ENCODE results near the gene PARVG.

PARVG gene

GRCh38 chr22:44196731-44197131 is 16.0 kb downstream of the PARVG start:
- Histone ChIP-seq H3K4me1 (ENCODE audit: control insufficient read depth, insufficient read depth, low read length) (peaks cover 2% of the 10 kb centered on the region; the same call in 1 of the 2 replicates), H3K9ac (ENCODE audit: low read length) (no peak overlapping the region), H3K27me3 (ENCODE audit: control insufficient read depth, insufficient read depth, low read length) (no peaks in the 10 kb centered on the region), H3K9me3 (ENCODE audit: control insufficient read depth, insufficient read depth, low read depth, low read length) (no peaks in the 10 kb centered on the region), H3K27ac (ENCODE audit: low read depth, low read length) (no peak overlapping the region), H3K36me3 (ENCODE audit: control insufficient read depth, insufficient read depth, low read length) (no peaks in the 10 kb centered on the region), H3K4me3 (ENCODE audit: low read depth, low read length) (no peak overlapping the region)

- Histone ChIP-seq H3K27ac (ENCODE audit: low read depth, low read length) (no peak overlapping the region), H3K4me1 (ENCODE audit: control insufficient read depth, insufficient read depth, low read length) (no peaks in the 10 kb centered on the region), H3K9ac (ENCODE audit: low read length) (no peak overlapping the region), H3K4me3 (ENCODE audit: low read depth, low read length) (no peak overlapping the region), H3K36me3 (ENCODE audit: control insufficient read depth, insufficient read depth, low read length) (no peaks in the 10 kb centered on the region), H3K27me3 (ENCODE audit: control insufficient read depth, insufficient read depth, low read length) (no peaks in the 10 kb centered on the region), H3K9me3 (ENCODE audit: control insufficient read depth, insufficient read depth, low read depth, low read length) (no peaks in the 10 kb centered on the region)
These were observed 16.5 kb downstream of the PARVG start for GRCh38 chr22:44197271-44197670.

- no peaks in the 10 kb centered on the region for H3K27me3 ChIP-seq (ENCODE audit: control insufficient read depth, insufficient read depth, low read length)
- no peak overlapping the region for H3K4me3 ChIP-seq (ENCODE audit: low read depth, low read length)
- no peaks in the 10 kb centered on the region; the same call in 1 of the 2 replicates for H3K4me1 ChIP-seq (ENCODE audit: control insufficient read depth, insufficient read depth, low read length)
- H3K9me3 ChIP-seq (ENCODE audit: control insufficient read depth, insufficient read depth, low read depth, low read length): no peaks in the 10 kb centered on the region
- H3K27ac ChIP-seq (ENCODE audit: low read depth, low read length): no peak overlapping the region
- H3K9ac ChIP-seq (ENCODE audit: low read length): no peak overlapping the region
- no peaks in the 10 kb centered on the region for H3K36me3 ChIP-seq (ENCODE audit: control insufficient read depth, insufficient read depth, low read length)
These were observed 18.4 kb downstream of the PARVG start for GRCh38 chr22:44199164-44199563.

GRCh38 chr22:44199866-44200265 is 19.1 kb downstream of the PARVG start:
- Histone ChIP-seq H3K9ac (ENCODE audit: low read length) (no peak overlapping the region), H3K27ac (ENCODE audit: low read depth, low read length) (no peak overlapping the region), H3K9me3 (ENCODE audit: control insufficient read depth, insufficient read depth, low read depth, low read length) (no peaks in the 10 kb centered on the region), H3K27me3 (ENCODE audit: control insufficient read depth, insufficient read depth, low read length) (no peaks in the 10 kb centered on the region), H3K36me3 (ENCODE audit: control insufficient read depth, insufficient read depth, low read length) (no peaks in the 10 kb centered on the region), H3K4me3 (ENCODE audit: low read depth, low read length) (no peak overlapping the region), H3K4me1 (ENCODE audit: control insufficient read depth, insufficient read depth, low read length) (no peaks in the 10 kb centered on the region; the same call in 1 of the 2 replicates)

GRCh38 chr22:44200451-44200850 is 19.7 kb downstream of the PARVG start:
- Histone ChIP-seq H3K36me3 (ENCODE audit: control insufficient read depth, insufficient read depth, low read length) (no peaks in the 10 kb centered on the region), H3K4me3 (ENCODE audit: low read depth, low read length) (no peak overlapping the region), H3K4me1 (ENCODE audit: control insufficient read depth, insufficient read depth, low read length) (no peaks in the 10 kb centered on the region; the same call in 1 of the 2 replicates), H3K9ac (ENCODE audit: low read length) (no peak overlapping the region), H3K27me3 (ENCODE audit: control insufficient read depth, insufficient read depth, low read length) (no peaks in the 10 kb centered on the region), H3K27ac (ENCODE audit: low read depth, low read length) (no peak overlapping the region), H3K9me3 (ENCODE audit: control insufficient read depth, insufficient read depth, low read depth, low read length) (no peaks in the 10 kb centered on the region)

- no peaks in the 10 kb centered on the region for H3K36me3 ChIP-seq (ENCODE audit: control insufficient read depth, insufficient read depth, low read length)
- no peaks in the 10 kb centered on the region for H3K9me3 ChIP-seq (ENCODE audit: control insufficient read depth, insufficient read depth, low read depth, low read length)
- no peak overlapping the region for H3K9ac ChIP-seq (ENCODE audit: low read length)
- H3K27ac ChIP-seq (ENCODE audit: low read depth, low read length): no peak overlapping the region
- no peaks in the 10 kb centered on the region for H3K27me3 ChIP-seq (ENCODE audit: control insufficient read depth, insufficient read depth, low read length)
- H3K4me1 ChIP-seq (ENCODE audit: control insufficient read depth, insufficient read depth, low read length): no peaks in the 10 kb centered on the region; the same call in 1 of the 2 replicates
- H3K4me3 ChIP-seq (ENCODE audit: low read depth, low read length): no peak overlapping the region
These were observed 20.3 kb downstream of the PARVG start for GRCh38 chr22:44200855-44201550.

- H3K27ac ChIP-seq (ENCODE audit: low read depth, low read length): no peak overlapping the region
- H3K4me3 ChIP-seq (ENCODE audit: low read depth, low read length): no peak overlapping the region
- no peaks in the 10 kb centered on the region for H3K27me3 ChIP-seq (ENCODE audit: control insufficient read depth, insufficient read depth, low read length)
- H3K9me3 ChIP-seq (ENCODE audit: control insufficient read depth, insufficient read depth, low read depth, low read length): no peaks in the 10 kb centered on the region
- H3K4me1 ChIP-seq (ENCODE audit: control insufficient read depth, insufficient read depth, low read length): no peaks in the 10 kb centered on the region; the same call in 1 of the 2 replicates
- H3K9ac ChIP-seq (ENCODE audit: low read length): no peak overlapping the region
- H3K36me3 ChIP-seq (ENCODE audit: control insufficient read depth, insufficient read depth, low read length): no peaks in the 10 kb centered on the region
These were observed 20.9 kb downstream of the PARVG start for GRCh38 chr22:44201665-44202064.

- Histone ChIP-seq H3K4me1 (ENCODE audit: control insufficient read depth, insufficient read depth, low read length) (no peaks in the 10 kb centered on the region; the same call in 1 of the 2 replicates), H3K4me3 (ENCODE audit: low read depth, low read length) (no peak overlapping the region), H3K27me3 (ENCODE audit: control insufficient read depth, insufficient read depth, low read length) (no peaks in the 10 kb centered on the region), H3K27ac (ENCODE audit: low read depth, low read length) (no peak overlapping the region), H3K36me3 (ENCODE audit: control insufficient read depth, insufficient read depth, low read length) (no peaks in the 10 kb centered on the region), H3K9me3 (ENCODE audit: control insufficient read depth, insufficient read depth, low read depth, low read length) (no peaks in the 10 kb centered on the region), H3K9ac (ENCODE audit: low read length) (no peak overlapping the region)
These were observed 21.6 kb downstream of the PARVG start for GRCh38 chr22:44202261-44202789.

GRCh38 chr22:44203203-44203602 is 22.5 kb downstream of the PARVG start:
- H3K27me3 ChIP-seq (ENCODE audit: control insufficient read depth, insufficient read depth, low read length): no peaks in the 10 kb centered on the region

GRCh38 chr22:44204739-44205515 is 24.2 kb downstream of the PARVG start:
- Histone ChIP-seq H3K36me3 (ENCODE audit: control insufficient read depth, insufficient read depth, low read length) (no peaks in the 10 kb centered on the region), H3K9me3 (ENCODE audit: control insufficient read depth, insufficient read depth, low read depth, low read length) (peaks cover 4% of the 10 kb centered on the region; the same call in 1 of the 2 replicates), H3K27me3 (ENCODE audit: control insufficient read depth, insufficient read depth, low read length) (no peaks in the 10 kb centered on the region), H3K9ac (ENCODE audit: low read length) (no peak overlapping the region), H3K27ac (ENCODE audit: low read depth, low read length) (no peak overlapping the region), H3K4me1 (ENCODE audit: control insufficient read depth, insufficient read depth, low read length) (no peaks in the 10 kb centered on the region; the same call in 1 of the 2 replicates), H3K4me3 (ENCODE audit: low read depth, low read length) (no peak overlapping the region)

More at GRCh38 chr22:44203203-44203602, 22.5 kb downstream of the PARVG start:
- Histone ChIP-seq H3K27ac (ENCODE audit: low read depth, low read length) (no peak overlapping the region), H3K4me3 (ENCODE audit: low read depth, low read length) (no peak overlapping the region), H3K9ac (ENCODE audit: low read length) (no peak overlapping the region), H3K9me3 (ENCODE audit: control insufficient read depth, insufficient read depth, low read depth, low read length) (no peaks in the 10 kb centered on the region), H3K36me3 (ENCODE audit: control insufficient read depth, insufficient read depth, low read length) (no peaks in the 10 kb centered on the region), H3K4me1 (ENCODE audit: control insufficient read depth, insufficient read depth, low read length) (no peaks in the 10 kb centered on the region; the same call in 1 of the 2 replicates)
